Measurements from ENCODE around the gene HBA1.
"Not testable (repeated sequence)": the region's sequence is repeated elsewhere in the genome, so short reads cannot be mapped to it uniquely, and the experiment has no call there.

HBA1 gene

DNA sequence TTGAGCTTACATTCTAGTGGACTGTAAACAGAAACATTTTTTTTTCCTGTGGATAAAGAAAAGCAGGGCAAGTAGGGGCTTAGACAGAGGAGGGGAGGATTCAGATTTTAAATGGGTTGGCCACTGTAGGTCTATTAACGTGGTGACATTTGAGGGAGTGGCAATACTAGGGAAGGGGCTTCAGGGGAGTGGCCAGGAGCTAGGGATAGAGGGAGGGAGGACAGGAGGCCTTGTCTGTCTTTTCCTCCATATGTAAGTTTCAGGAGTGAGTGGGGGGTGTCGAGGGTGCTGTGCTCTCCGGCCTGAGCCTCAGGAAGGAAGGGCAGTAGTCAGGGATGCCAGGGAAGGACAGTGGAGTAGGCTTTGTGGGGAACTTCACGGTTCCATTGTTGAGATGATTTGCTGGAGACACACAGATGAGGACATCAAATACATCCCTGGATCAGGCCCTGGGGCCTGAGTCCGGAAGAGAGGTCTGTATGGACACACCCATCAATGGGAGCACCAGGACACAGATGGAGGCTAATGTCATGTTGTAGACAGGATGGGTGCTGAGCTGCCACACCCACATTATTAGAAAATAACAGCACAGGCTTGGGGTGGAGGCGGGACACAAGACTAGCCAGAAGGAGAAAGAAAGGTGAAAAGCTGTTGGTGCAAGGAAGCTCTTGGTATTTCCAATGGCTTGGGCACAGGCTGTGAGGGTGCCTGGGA, 17.2 kb upstream of the HBA1 start:
- DNase-seq (ENCODE audit: low read depth in 2 of 3, low spot score in 1 of 3) = no peak

DNA sequence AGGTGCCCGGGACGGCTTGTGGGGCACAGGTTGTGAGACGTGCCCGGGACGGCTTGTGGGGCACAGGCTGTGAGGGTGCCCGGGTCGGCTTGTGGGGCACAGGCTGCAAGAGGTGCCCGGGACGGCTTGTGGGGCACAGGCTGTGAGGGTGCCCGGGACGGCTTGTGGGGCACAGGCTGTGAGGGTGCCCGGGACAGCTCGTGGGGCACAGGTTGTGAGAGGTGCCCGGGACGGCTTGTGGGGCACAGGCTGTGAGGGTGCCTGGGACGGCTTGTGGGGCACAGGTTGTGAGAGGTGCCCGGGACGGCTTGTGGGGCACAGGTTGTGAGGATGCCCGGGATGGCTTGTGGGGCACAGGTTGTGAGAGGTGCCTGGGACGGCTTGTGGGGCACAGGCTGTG, 16.2 kb upstream of the HBA1 start:
- DNase-seq (ENCODE audit: low read depth in 2 of 3, low spot score in 1 of 3) = not testable (repeated sequence)

DNA sequence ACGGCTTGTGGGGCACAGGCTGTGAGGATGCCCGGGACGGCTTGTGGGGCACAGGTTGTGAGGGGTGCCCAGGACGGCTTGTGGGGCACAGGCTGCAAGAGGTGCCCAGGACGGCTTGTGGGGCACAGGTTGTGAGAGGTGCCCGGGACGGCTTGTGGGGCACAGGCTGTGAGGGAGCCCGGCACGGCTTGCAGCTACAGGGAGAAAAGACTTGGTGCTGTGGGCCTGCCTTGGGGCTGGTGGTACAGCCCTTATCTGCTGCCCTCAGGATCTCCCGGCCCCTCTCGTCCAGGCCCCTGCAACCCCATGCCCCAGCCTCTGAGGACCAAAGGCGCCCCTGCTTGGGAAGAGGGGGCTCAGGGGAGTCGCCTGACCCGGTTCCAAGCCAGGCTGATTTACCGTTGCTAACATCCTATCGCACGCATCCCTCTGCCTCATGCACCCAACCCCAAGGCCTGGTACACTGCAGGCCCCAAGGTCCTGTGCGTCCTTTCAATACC, 15.7 kb upstream of the HBA1 start:
- no peak for DNase-seq (ENCODE audit: low read depth in 2 of 3, low spot score in 1 of 3)

DNA sequence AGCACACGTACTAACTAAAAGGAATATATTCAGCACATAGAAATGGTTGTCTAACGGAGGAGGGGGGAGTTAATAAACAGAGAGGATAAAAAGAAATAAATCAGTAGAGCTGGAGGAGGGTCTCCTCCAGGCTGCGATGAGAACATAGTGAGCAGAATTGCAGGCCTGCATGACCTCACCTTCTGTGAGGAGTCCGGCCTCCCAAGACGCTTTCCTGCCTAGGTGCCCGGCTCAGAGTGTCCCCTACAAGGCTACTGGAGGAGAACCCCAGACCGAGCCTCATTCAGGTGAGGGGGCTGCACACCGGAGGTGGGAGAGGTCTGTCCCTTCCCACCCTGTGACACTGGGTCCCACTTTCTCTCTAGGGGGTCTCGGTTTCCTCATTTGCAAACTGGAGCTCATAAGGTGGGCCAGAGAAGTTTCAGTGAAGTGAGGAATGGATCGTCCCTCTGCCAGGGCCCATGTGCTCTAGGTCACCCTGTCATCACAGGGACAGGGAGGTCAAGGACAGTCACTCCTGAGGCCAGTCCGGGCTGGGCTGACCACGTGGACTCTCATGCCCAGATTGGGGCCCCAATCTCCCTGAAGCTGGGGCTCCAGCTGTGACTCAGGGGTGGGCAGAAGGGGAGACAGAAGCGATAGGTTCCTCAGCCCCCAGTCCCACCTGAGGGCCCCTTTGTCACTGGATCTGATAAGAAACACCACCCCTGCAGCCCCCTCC, 14.0 kb upstream of the HBA1 start:
- no peak for DNase-seq (ENCODE audit: low read depth in 2 of 3, low spot score in 1 of 3)

GRCh38 chr16:163139-163538, 13.3 kb upstream of the HBA1 start:
- not testable (repeated sequence) for DNase-seq (ENCODE audit: low read depth in 2 of 3, low spot score in 1 of 3)

DNA sequence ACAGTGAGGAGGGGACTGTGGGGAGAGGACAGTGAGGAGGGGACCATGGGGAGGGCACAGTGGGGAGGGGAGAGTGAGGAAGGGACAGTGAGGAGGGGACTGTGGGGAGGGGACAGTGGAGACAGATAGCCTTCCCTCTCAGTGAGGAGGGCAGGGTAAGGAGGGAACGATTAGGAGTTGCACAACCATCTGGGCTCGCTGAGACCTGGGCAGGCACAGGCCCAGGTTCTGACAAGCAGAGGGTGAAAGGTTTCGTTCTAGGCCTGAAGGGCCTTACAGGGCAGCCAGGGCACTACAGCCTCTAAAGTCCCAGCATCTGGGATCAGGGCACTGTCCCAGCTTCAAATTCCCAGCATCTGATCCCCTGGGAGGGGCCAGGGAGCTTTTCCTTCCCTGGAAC, 12.8 kb upstream of the HBA1 start:
- DNase-seq (ENCODE audit: low read depth in 2 of 3, low spot score in 1 of 3) = not testable (repeated sequence)

GRCh38 chr16:164134-164823, 12.2 kb upstream of the HBA1 start:
- not testable (repeated sequence) for DNase-seq (ENCODE audit: low read depth in 2 of 3, low spot score in 1 of 3)

- DNase-seq (ENCODE audit: low read depth in 2 of 3, low spot score in 1 of 3) = no peak
These were observed 11.5 kb upstream of the HBA1 start for GRCh38 chr16:164827-165538.

- DNase-seq (ENCODE audit: low read depth in 2 of 3, low spot score in 1 of 3) = no peak
These were observed 10.7 kb upstream of the HBA1 start, which contains the start of gene HBM for GRCh38 chr16:165539-166374. HBM (plus strand) TSS chr16:165978; CDS start chr16:165998, 20 bp downstream.

DNA sequence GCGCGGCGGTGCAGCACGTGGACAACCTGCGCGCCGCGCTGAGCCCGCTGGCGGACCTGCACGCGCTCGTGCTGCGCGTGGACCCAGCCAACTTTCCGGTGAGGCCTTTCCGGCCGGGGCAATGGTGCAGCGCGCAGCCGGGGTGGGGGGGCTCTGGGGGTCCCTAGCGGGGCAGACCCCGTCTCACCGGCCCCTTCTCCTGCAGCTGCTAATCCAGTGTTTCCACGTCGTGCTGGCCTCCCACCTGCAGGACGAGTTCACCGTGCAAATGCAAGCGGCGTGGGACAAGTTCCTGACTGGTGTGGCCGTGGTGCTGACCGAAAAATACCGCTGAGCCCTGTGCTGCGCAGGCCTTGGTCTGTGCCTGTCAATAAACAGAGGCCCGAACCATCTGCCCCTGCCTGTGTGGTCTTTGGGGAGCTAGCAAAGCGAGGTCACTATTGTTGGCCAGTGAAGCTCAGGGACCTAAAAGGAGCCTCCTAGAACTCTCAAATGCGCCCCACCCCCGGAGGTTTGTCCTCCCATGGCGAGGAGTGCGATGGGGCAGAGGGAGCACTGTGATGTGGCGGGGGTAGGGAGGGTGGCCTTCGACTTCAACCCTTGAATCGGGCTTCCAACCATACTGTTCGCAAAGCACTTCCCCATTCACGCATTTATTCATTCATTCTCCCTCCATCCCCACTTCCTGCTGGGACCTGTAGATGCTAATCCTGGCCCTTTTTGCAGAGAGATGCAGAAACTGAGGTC, 9.9 kb upstream of the HBA1 start:
- DNase-seq (ENCODE audit: low read depth in 2 of 3, low spot score in 1 of 3) = no peak

DNA sequence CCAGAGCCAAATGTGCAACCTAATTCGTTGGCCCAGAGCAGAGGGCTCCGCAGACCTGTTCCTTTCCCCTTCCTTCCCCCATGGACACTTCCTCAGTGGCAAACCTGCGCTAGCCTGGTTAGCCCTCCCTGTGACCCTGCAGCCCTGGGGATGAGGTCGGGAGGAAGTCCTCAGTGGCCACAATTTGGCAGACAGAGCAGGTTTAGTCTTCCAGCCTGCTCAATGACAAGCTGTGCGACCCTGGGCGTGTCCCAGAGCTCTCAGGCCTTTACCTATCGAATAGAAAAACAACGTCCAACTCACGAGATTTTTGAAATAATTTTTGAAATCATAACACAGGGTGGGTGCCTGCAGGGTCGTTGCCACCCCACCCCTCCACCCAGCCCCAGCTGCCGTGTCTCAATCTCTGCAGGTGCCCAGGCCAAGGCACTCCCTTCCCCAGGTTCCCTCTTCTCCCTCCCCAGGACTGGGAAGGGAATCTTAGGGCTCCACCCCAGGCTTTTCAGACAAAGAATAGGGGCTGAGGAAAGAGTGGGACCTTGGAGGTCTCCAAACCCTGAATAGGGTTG, 9.3 kb upstream of the HBA1 start:
- no peak for DNase-seq (ENCODE audit: low read depth in 2 of 3, low spot score in 1 of 3)

DNA sequence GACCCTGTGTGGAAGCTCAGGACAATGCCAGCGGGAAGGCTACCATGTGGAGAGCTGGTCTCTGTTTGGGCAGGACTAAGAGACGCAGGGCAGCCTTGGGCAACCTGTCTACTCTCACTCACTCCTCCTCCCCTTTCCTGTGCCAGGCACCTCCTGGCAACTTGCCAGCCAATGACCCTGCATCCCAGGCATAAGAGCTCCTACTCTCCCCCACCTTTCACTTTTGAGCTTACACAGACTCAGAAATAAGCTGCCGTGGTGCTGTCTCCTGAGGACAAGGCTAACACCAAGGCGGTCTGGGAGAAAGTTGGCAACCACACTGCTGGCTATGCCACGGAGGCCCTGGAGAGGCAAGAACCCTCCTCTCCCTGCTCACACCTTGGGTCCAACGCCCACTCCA, 8.1 kb upstream of the HBA1 start:
- no peak for DNase-seq (ENCODE audit: low read depth in 2 of 3, low spot score in 1 of 3)

GRCh38 chr16:169014-169413, 7.5 kb upstream of the HBA1 start:
- no peak for DNase-seq (ENCODE audit: low read depth in 2 of 3, low spot score in 1 of 3)

DNA sequence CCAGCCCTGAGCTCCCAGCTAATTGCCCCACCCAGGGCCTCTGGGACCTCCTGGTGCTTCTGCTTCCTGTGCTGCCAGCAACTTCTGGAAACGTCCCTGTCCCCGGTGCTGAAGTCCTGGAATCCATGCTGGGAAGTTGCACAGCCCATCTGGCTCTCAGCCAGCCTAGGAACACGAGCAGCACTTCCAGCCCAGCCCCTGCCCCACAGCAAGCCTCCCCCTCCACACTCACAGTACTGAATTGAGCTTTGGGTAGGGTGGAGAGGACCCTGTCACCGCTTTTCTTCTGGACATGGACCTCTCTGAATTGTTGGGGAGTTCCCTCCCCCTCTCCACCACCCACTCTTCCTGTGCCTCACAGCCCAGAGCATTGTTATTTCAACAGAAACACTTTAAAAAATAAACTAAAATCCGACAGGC, 6.4 kb upstream of the HBA1 start:
- DNase-seq (ENCODE audit: low read depth in 2 of 3, low spot score in 1 of 3) = not testable (repeated sequence)

DNA sequence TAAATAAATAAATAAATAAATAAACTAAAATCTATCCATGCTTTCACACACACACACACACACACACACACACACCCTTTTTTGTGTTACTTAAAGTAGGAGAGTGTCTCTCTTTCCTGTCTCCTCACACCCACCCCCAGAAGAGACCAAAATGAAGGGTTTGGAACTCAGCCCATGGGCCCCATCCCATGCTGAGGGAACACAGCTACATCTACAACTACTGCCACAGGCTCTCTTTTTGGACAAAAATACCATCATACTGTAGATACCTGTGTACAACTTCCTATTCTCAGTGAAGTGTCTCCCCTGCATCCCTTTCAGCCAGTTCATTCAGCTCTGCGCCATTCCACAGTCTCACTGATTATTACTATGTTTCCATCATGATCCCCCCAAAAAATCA, 5.7 kb upstream of the HBA1 start:
- DNase-seq (ENCODE audit: low read depth in 2 of 3, low spot score in 1 of 3) = no peak

DNA sequence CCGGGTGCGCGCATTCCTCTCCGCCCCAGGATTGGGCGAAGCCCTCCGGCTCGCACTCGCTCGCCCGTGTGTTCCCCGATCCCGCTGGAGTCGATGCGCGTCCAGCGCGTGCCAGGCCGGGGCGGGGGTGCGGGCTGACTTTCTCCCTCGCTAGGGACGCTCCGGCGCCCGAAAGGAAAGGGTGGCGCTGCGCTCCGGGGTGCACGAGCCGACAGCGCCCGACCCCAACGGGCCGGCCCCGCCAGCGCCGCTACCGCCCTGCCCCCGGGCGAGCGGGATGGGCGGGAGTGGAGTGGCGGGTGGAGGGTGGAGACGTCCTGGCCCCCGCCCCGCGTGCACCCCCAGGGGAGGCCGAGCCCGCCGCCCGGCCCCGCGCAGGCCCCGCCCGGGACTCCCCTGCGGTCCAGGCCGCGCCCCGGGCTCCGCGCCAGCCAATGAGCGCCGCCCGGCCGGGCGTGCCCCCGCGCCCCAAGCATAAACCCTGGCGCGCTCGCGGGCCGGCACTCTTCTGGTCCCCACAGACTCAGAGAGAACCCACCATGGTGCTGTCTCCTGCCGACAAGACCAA, 4.0 kb upstream of the HBA1 start, which contains the start of gene HBA2:
HBA2 (plus strand) TSS at position 503 of the 568 bp plus-strand sequence; CDS start at position 540, 37 bp downstream.
- DNase-seq (ENCODE audit: low read depth in 2 of 3, low spot score in 1 of 3) = not testable (repeated sequence)

GRCh38 chr16:173211-173854, 3.1 kb upstream of the HBA1 start:
- DNase-seq (ENCODE audit: low read depth in 2 of 3, low spot score in 1 of 3) = not testable (repeated sequence)

Measured in stimulated activated CD4-positive, alpha-beta T cell treated with anti-CD3 and anti-CD28 coated beads, Interleukin-12 subunit alpha, Interleukin-12 subunit beta, amount 100 ng/mL, for 48 hours (primary cell).